OCI-LY1 (cell line): ENCODE measurements around the gene CSNK2A3.

Experiments
- H2AFZ ChIP-seq: fragments of 200-600 bp; sonication (generic), shearing (Covaris generic); 2 replicates; pipeline ENCODE4 v1.6.0; 2014; ENCODE audit warnings: antibody characterized with exemption, mild to moderate bottlenecking, low read length
- H3F3A ChIP-seq: fragments of 200-600 bp; sonication (generic), shearing (Covaris generic); 2 replicates; pipeline ENCODE4 v1.6.0; 2014; ENCODE audit warnings: mild to moderate bottlenecking, antibody characterized with exemption, low read length, moderate library complexity; ENCODE audit not compliant: insufficient read depth
- H3K27ac ChIP-seq: fragments of 200-600 bp; sonication (generic); 2 replicates; pipeline ENCODE4 v1.5.1; 2014; ENCODE audit warnings: low read length, mixed run types, mild to moderate bottlenecking, low read depth; ENCODE audit not compliant: poor library complexity, severe bottlenecking
- H3K27me3 ChIP-seq: fragments of 200-600 bp; sonication (generic); 2 replicates; pipeline ENCODE4 v1.6.0; 2014; ENCODE audit warnings: antibody characterized with exemption, mild to moderate bottlenecking, low read length, moderate library complexity; ENCODE audit not compliant: insufficient read depth
- H3K36me3 ChIP-seq: fragments of 200-600 bp; sonication (generic); 2 replicates; pipeline ENCODE4 v1.6.1; 2014; ENCODE audit warnings: mild to moderate bottlenecking, antibody characterized with exemption, low read length, moderate library complexity, mixed read lengths; ENCODE audit not compliant: insufficient read depth
- H3K4me1 ChIP-seq: fragments of 200-600 bp; sonication (generic); 2 replicates; pipeline ENCODE4 v1.5.1; 2014; ENCODE audit warnings: mild to moderate bottlenecking, low read length, moderate library complexity; ENCODE audit not compliant: insufficient read depth, severe bottlenecking
- H3K4me2 ChIP-seq: fragments of 200-600 bp; sonication (generic), shearing (Covaris generic); 2 replicates; pipeline ENCODE4 v1.6.1; 2014; ENCODE audit warnings: low read length
- H3K4me3 ChIP-seq: fragments of 200-600 bp; sonication (generic); 2 replicates; pipeline ENCODE4 v1.5.1; 2014; ENCODE audit warnings: low read length, low read depth, mild to moderate bottlenecking, mixed read lengths; ENCODE audit not compliant: poor library complexity, severe bottlenecking
- H3K79me2 ChIP-seq: fragments of 200-600 bp; shearing (Covaris generic); 2 replicates; pipeline ENCODE4 v1.6.1; 2016; ENCODE audit warnings: mixed run types, low read length, mixed read lengths; ENCODE audit not compliant: insufficient read depth
- H3K9ac ChIP-seq: fragments of 200-600 bp; sonication (generic), shearing (Covaris generic); 2 replicates; pipeline ENCODE4 v1.6.1; 2014; ENCODE audit warnings: mild to moderate bottlenecking, low read length, mixed read lengths
- H3K9me2 ChIP-seq: fragments of 200-600 bp; sonication (generic), shearing (Covaris generic); 2 replicates; pipeline ENCODE4 v1.6.1; 2014; ENCODE audit warnings: low read depth, mild to moderate bottlenecking, low read length, mixed read lengths
- H3K9me3 ChIP-seq: fragments of 200-600 bp; shearing (Covaris generic); 2 replicates; pipeline ENCODE4 v1.6.1; 2014; ENCODE audit warnings: low read length, mixed read lengths
- H4K20me1 ChIP-seq: fragments of 200-600 bp; sonication (generic), shearing (Covaris generic); 2 replicates; pipeline ENCODE4 v1.6.0; 2016; ENCODE audit warnings: mild to moderate bottlenecking, low read length; ENCODE audit not compliant: insufficient read depth
- CTCF ChIP-seq: fragments of 200-600 bp; sonication (generic), shearing (Covaris generic); IDR thresholded peaks from 2 replicates; pipeline ENCODE4 v1.5.1; 2017; ENCODE audit warnings: mild to moderate bottlenecking, antibody characterized with exemption, low read length, moderate library complexity, mixed read lengths
- EZH2 ChIP-seq: fragments of 200-600 bp; sonication (generic), shearing (Covaris generic); IDR thresholded peaks from 2 replicates; pipeline ENCODE4 v1.8.0; 2017; ENCODE audit warnings: borderline replicate concordance, mixed run types, mild to moderate bottlenecking, antibody characterized with exemption, low read length, moderate library complexity, mixed read lengths

The CSNK2A3 gene

DNA sequence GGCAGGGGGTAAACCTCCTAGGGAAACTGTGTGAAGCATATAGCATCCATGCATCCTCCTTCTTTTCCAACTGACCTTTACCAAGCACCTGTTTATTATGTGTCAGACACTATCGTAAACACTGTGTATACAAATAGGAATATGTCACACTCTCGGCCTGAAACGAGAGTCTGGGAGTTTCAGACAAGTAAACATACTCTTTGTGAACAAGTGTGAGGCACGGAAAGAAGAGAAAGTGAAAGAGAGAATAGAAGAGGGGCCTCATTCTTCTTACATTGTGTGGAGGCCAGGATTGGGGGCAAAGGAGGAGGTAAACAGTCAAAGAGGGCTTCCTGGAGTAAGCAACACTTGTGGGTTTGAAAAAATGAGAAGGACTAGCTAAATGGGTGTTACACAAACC is 16.4 kb downstream of the CSNK2A3 start:
- Histone ChIP-seq H3K9ac (no peak overlapping the region), H3K4me1 (no peaks in the 10 kb centered on the region), H3F3A (no peaks in the 10 kb centered on the region), H2AFZ (no peak overlapping the region), H4K20me1 (no peaks in the 10 kb centered on the region), H3K9me3 (no peaks in the 10 kb centered on the region), H3K27me3 (no peaks in the 10 kb centered on the region), H3K36me3 (no peaks in the 10 kb centered on the region), H3K79me2 (no peaks in the 10 kb centered on the region), H3K4me2 (no peak overlapping the region), H3K4me3 (no peak overlapping the region), H3K27ac (no peak overlapping the region), H3K9me2 (no peaks in the 10 kb centered on the region)
- TF ChIP-seq EZH2 (no peak), CTCF (no peak)

DNA sequence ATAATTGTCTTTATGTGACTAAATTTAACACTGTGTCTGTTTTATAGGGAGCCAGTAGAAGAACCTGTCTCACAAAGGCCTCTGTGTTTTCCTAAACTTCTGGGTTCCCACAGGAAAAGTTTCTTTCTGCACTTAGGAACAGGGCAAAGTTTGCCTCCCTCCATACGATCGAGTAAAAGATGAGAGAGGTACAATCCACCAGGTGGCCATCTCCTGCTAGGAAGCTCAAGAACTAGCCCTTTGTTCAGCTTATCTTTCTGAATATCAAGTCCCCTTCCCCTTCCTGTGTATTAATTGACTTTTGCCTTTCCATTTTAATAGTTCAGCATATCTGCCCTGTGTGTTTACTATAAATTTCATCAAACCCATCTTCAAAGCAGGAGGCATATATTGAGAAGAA is 18.0 kb downstream of the CSNK2A3 start:
- no peak overlapping the region for H3K4me2 ChIP-seq
- no peak overlapping the region for H2AFZ ChIP-seq
- no peaks in the 10 kb centered on the region for H3K27me3 ChIP-seq
- H3K4me1 ChIP-seq: no peaks in the 10 kb centered on the region
- no peaks in the 10 kb centered on the region for H3F3A ChIP-seq
- H4K20me1 ChIP-seq: no peaks in the 10 kb centered on the region
- TF ChIP-seq CTCF: no peak
- no peak for TF ChIP-seq EZH2
- H3K79me2 ChIP-seq: no peaks in the 10 kb centered on the region
- H3K9ac ChIP-seq: no peak overlapping the region
- H3K36me3 ChIP-seq: no peaks in the 10 kb centered on the region
- no peak overlapping the region for H3K27ac ChIP-seq
- no peaks in the 10 kb centered on the region for H3K9me2 ChIP-seq
- no peak overlapping the region for H3K4me3 ChIP-seq
- no peaks in the 10 kb centered on the region for H3K9me3 ChIP-seq

DNA sequence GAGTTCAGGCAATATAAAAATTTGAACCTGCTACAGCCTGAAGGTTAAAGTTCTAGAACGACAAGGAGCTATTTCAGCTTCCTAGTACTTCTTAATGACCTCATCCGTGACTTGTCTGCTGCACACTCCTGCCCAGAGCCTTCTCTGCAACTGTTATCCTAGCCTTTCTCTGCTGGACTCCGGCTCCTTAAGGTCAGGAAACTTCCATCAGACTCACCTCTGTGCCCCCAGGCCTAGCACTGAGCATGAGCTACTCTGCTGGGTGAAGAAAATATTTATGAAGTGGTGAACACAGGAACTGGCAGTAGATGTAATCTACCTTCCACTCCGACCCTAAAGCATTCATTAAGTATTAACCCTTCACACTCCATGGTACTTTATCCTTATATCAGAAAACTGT is 18.4 kb downstream of the CSNK2A3 start:
- Histone ChIP-seq H3K4me1 (no peaks in the 10 kb centered on the region), H3K4me3 (no peak overlapping the region), H3K9ac (no peak overlapping the region), H3K27ac (no peak overlapping the region), H3F3A (no peaks in the 10 kb centered on the region), H3K4me2 (no peak overlapping the region), H3K79me2 (no peaks in the 10 kb centered on the region), H2AFZ (no peak overlapping the region), H3K36me3 (no peaks in the 10 kb centered on the region), H3K9me3 (no peaks in the 10 kb centered on the region), H3K27me3 (no peaks in the 10 kb centered on the region), H3K9me2 (no peaks in the 10 kb centered on the region), H4K20me1 (no peaks in the 10 kb centered on the region)
- TF ChIP-seq EZH2 (no peak), CTCF (no peak)
